ENCODE data around the gene MYO10. TPM values are rescaled to one million over a fixed set of nuclear protein-coding genes. Genes with fewer than 3 reads are reported as not detected.

The MYO10 gene
- total RNA-seq, 2 experiments from 2014 or later, result not detected

- Mint-ChIP-seq H3K4me3 (no peak overlapping the region), H3K36me3 (ENCODE audit: low read depth) (no peaks in the 10 kb centered on the region), H3K27me3 (no peaks in the 10 kb centered on the region), H3K27ac (no peak overlapping the region), H3K9me3 (no peaks in the 10 kb centered on the region), H3K4me1 (ENCODE audit: low read depth) (no peaks in the 10 kb centered on the region)
- Histone ChIP-seq H3K9me3 (ENCODE audit: control insufficient read depth in 1 of 2, insufficient read depth in 1 of 2, low read length in 2 of 2) (no peaks in the 10 kb centered on the region), H3K27me3 (ENCODE audit: control insufficient read depth in 1 of 2, insufficient read depth in 2 of 2, low read length in 2 of 2) (no peaks in the 10 kb centered on the region), H3K4me1 (ENCODE audit: insufficient read depth, low read length) (no peaks in the 10 kb centered on the region), H3K27ac (ENCODE audit: low read depth in 1 of 2, low read length in 2 of 2) (no peak overlapping the region), H3K4me3 (ENCODE audit: low read length) (no peak overlapping the region), H3K36me3 (ENCODE audit: insufficient read depth, low read length) (no peaks in the 10 kb centered on the region)
- DNase-seq (no peak), ATAC-seq (ENCODE audit: poor library complexity) (no peak)
- CTCF ChIA-PET, result no interaction called here
- intact Hi-C loops (cut with DNase I, micrococcal nuclease), result no loop called here
- no peak for TF ChIP-seq CTCF (IDR thresholded peaks at IDR 0.05)
- POLR2A ChIA-PET, result no interaction called here
Measured at GRCh38 chr5:16768184-16768583, 167.9 kb downstream of the MYO10 start.

- no peak overlapping the region for H3K4me3 Mint-ChIP-seq
- no peaks in the 10 kb centered on the region for H3K9me3 Mint-ChIP-seq
- no peaks in the 10 kb centered on the region for H3K27me3 Mint-ChIP-seq
- no peaks in the 10 kb centered on the region for H3K27me3 ChIP-seq (ENCODE audit: control insufficient read depth in 1 of 2, insufficient read depth in 2 of 2, low read length in 2 of 2)
- ATAC-seq (ENCODE audit: poor library complexity) (no peak), DNase-seq (no peak)
- POLR2A ChIA-PET, result no interaction called here
- peaks cover 5% of the 10 kb centered on the region for H3K4me1 ChIP-seq (ENCODE audit: insufficient read depth, low read length)
- intact Hi-C loops (cut with DNase I, micrococcal nuclease), result no loop called here
- no peak for TF ChIP-seq CTCF (IDR thresholded peaks at IDR 0.05)
- H3K27ac Mint-ChIP-seq, result no peak overlapping the region
- no peak overlapping the region for H3K27ac ChIP-seq (ENCODE audit: low read depth in 1 of 2, low read length in 2 of 2)
- no peak overlapping the region for H3K4me3 ChIP-seq (ENCODE audit: low read length)
- H3K36me3 ChIP-seq (ENCODE audit: insufficient read depth, low read length), result no peaks in the 10 kb centered on the region
- H3K4me1 Mint-ChIP-seq (ENCODE audit: low read depth), result peaks cover 12% of the 10 kb centered on the region
- H3K36me3 Mint-ChIP-seq (ENCODE audit: low read depth), result no peaks in the 10 kb centered on the region
- H3K9me3 ChIP-seq (ENCODE audit: control insufficient read depth in 1 of 2, insufficient read depth in 1 of 2, low read length in 2 of 2), result no peaks in the 10 kb centered on the region
- CTCF ChIA-PET, result no interaction called here
Measured at GRCh38 chr5:16763211-16763610, 172.9 kb downstream of the MYO10 start.

GRCh38 chr5:16759147-16759773 lies 176.8 kb downstream of the MYO10 start:
- Histone ChIP-seq H3K9me3 (ENCODE audit: control insufficient read depth in 1 of 2, insufficient read depth in 1 of 2, low read length in 2 of 2) (no peaks in the 10 kb centered on the region), H3K4me3 (ENCODE audit: low read length) (no peak overlapping the region), H3K27ac (ENCODE audit: low read depth in 1 of 2, low read length in 2 of 2) (no peak overlapping the region), H3K36me3 (ENCODE audit: insufficient read depth, low read length) (no peaks in the 10 kb centered on the region), H3K27me3 (ENCODE audit: control insufficient read depth in 1 of 2, insufficient read depth in 2 of 2, low read length in 2 of 2) (no peaks in the 10 kb centered on the region), H3K4me1 (ENCODE audit: insufficient read depth, low read length) (peaks cover 5% of the 10 kb centered on the region)
- POLR2A ChIA-PET, result interaction anchor here (0.8 to 1.1 kb wide), 2 partner anchors 86 to 142 kb away, joined by 3 to 6 read pairs; partner anchors contain the start of gene RETREG1
- Mint-ChIP-seq H3K9me3 (no peaks in the 10 kb centered on the region), H3K27ac (peak overlapping the region; percentile 77), H3K4me3 (peak overlapping the region; percentile 57), H3K36me3 (ENCODE audit: low read depth) (no peaks in the 10 kb centered on the region), H3K27me3 (no peaks in the 10 kb centered on the region), H3K4me1 (ENCODE audit: low read depth) (peaks cover 16% of the 10 kb centered on the region)
- DNase-seq, result peak in 7 of 14 experiments; percentile 0 to 38 (median 12)
- TF ChIP-seq CTCF (IDR thresholded peaks at IDR 0.05), result no peak
- ATAC-seq (ENCODE audit: poor library complexity), result peak; percentile 52
- CTCF ChIA-PET, result interaction anchor here (0.5 kb wide), 1 partner anchor 100 kb away, joined by 3 read pairs; no protein-coding TSS in a partner anchor
- intact Hi-C loops (cut with DNase I, micrococcal nuclease), result no loop called here

Measured in CD4-positive, alpha-beta T cell (primary cell).